Psoas muscle (tissue), 8 donors: ENCODE measurements around the gene TBC1D7. TPM values are rescaled to one million over a fixed set of nuclear protein-coding genes. Genes with fewer than 3 reads are reported as not detected.

Experiments
- ATAC-seq, 4 donors: fragments of 200-7000 bp; cut with Tn5 transposase; one replicate each; pipeline ENCODE4 v1.9.1; 2020; ENCODE audit warnings: moderate library complexity in 3 of 4, mild to moderate bottlenecking in 2 of 4
- DNase-seq, 2 donors: peaks; one replicate each; pipeline ENCODE4 v3.0.0-alpha.2; 2020
- H3K27ac ChIP-seq: fragments of 200-600 bp; one replicate; pipeline ENCODE4 v1.8.0; 2022
- H3K27me3 ChIP-seq, 3 donors: fragments of 200-600 bp in 1 of 3; one replicate each; pipeline versions ENCODE4 v1.6.1 to v1.8.0; 2013 to 2022; ENCODE audit warnings: low read length in 2 of 3, mild to moderate bottlenecking in 2 of 3, moderate library complexity in 1 of 3; ENCODE audit not compliant: insufficient read depth in 3 of 3
- H3K36me3 ChIP-seq, 2 donors: fragments of 200-600 bp in 1 of 2; one replicate each; pipeline versions ENCODE4 v1.6.1 to v1.8.0; 2013 to 2022; ENCODE audit warnings: low read depth in 1 of 2, mild to moderate bottlenecking in 1 of 2, moderate library complexity in 1 of 2; ENCODE audit not compliant: insufficient read depth in 1 of 2
- H3K4me1 ChIP-seq: fragments of 200-600 bp; one replicate; pipeline ENCODE4 v1.8.0; 2022
- H3K4me3 ChIP-seq: fragments of 200-600 bp; one replicate; pipeline ENCODE4 v1.8.0; 2022; ENCODE audit warnings: mild to moderate bottlenecking
- H3K9me3 ChIP-seq: fragments of 200-600 bp; one replicate; pipeline ENCODE4 v1.8.0; 2022
- CTCF ChIP-seq: fragments of 200-600 bp; IDR thresholded peaks from one replicate; pipeline ENCODE4 v1.8.0; 2022; ENCODE audit warnings: antibody characterized with exemption
- WGBS, 3 donors: extraction: QIAGEN DNeasy Blood & Tissue Kit; methylation state at CpG; one replicate each; pipeline versions ENCODE4 v1.1.6 to v1.1.7; 2013; 5-methylcytosine and 5-hydroxymethylcytosine counted together
- intact Hi-C, 2 donors: fragments of 100-400 bp; cut with DNase I; formaldehyde crosslinking; loops; one replicate each; pipeline versions ENCODE4 v1.11.0 to v1.14.2; 2022
- polyA plus RNA-seq, 3 donors: library from polyadenylated mRNA; stranded (reverse); fragments of 200-250 nt; gene quantifications; one replicate each; pipeline ENCODE4 v1.2.3, GENCODE V29; 2013
- total RNA-seq, 4 donors: library from RNA; stranded (reverse); fragmentation: NEBNext Ultra II Directional in 2 of 4; extraction: Animal tissue kit (Norgen Biotek cat#: 25700) in 2 of 4; gene quantifications; one replicate each; pipeline versions ENCODE4 v1.2.1 to v1.2.4, GENCODE V29; 2021 to 2023
- donor health status: healthy with polysubstance abuse.
- donor health status: DM: no; HTN: no; CAD: no; lungs with moderate emphysema.
- donor health status: Bipolar disorder and iron deficiency.
- donor health status: healthy.
- donor health status: DM: yes; HTN: yes; CAD: no.
- donor health status: DM: no; HTN: no; CAD: no.
- donor health status: DM: no; HTN: no; CAD: no.
- donor health status: DM: yes; HTN: yes; CAD: no.

The TBC1D7 gene
- total and polyA plus RNA-seq, 7 donors = 9.4 to 19.4 (median 12.0) TPM

- peak; percentile 48 to 79 (median 64) for ATAC-seq
- 58 to 63% (median 58%) methylated on average over 7 of the region's 7 CpGs for WGBS, 3 donors
These were observed 27.0 kb upstream of the TBC1D7 start for GRCh38 chr6:13355043-13355945.

GRCh38 chr6:13354331-13355042, 26.1 kb upstream of the TBC1D7 start:
- Histone ChIP-seq H3K4me1 (peaks cover 10% of the 10 kb centered on the region), H3K36me3 (no peaks in the 10 kb centered on the region), H3K4me3 (no peak overlapping the region), H3K27ac (peak overlapping the region; percentile 19), H3K9me3 (no peaks in the 10 kb centered on the region), H3K27me3 (no peaks in the 10 kb centered on the region)
- ATAC-seq (no peak), DNase-seq (no peak)
- no peak for TF ChIP-seq CTCF
- intact Hi-C loops = loop anchor here in 1 of 2 donors (10.0 kb wide), 1 partner anchor 50 kb away; no protein-coding TSS in a partner anchor
- 76 to 85% (median 83%) methylated on average over 13 of the region's 13 CpGs for WGBS, 3 donors

More at GRCh38 chr6:13355043-13355945, 27.0 kb upstream of the TBC1D7 start:
- DNase-seq = no peak
- TF ChIP-seq CTCF = no peak
- Histone ChIP-seq H3K27ac (peak overlapping the region; percentile 27), H3K36me3 (no peaks in the 10 kb centered on the region), H3K4me1 (peaks cover 10% of the 10 kb centered on the region), H3K27me3 (no peaks in the 10 kb centered on the region), H3K4me3 (no peak overlapping the region), H3K9me3 (no peaks in the 10 kb centered on the region)
- intact Hi-C loops = loop anchor here in 1 of 2 donors (10.0 kb wide), 1 partner anchor 50 kb away; no protein-coding TSS in a partner anchor

GRCh38 chr6:13352165-13352564, 23.8 kb upstream of the TBC1D7 start:
- intact Hi-C loops = loop anchor here in 1 of 2 donors (10.0 kb wide), 1 partner anchor 53 kb away; no protein-coding TSS in a partner anchor
- DNase-seq = no peak

GRCh38 chr6:13351271-13351670, 22.9 kb upstream of the TBC1D7 start:
- H3K27me3 ChIP-seq = no peaks in the 10 kb centered on the region
- intact Hi-C loops = loop anchor here in 1 of 2 donors (10.0 kb wide), 1 partner anchor 54 kb away; no protein-coding TSS in a partner anchor
- H3K27ac ChIP-seq = no peak overlapping the region
- ATAC-seq = peak in 1 of 4 donors; percentile 17
- TF ChIP-seq CTCF = no peak
- DNase-seq = no peak
- H3K9me3 ChIP-seq = no peaks in the 10 kb centered on the region
- WGBS, 3 donors = 54 to 60% (median 55%) methylated on average over 12 of the region's 12 CpGs
- no peaks in the 10 kb centered on the region for H3K36me3 ChIP-seq
- H3K4me1 ChIP-seq = peaks cover 10% of the 10 kb centered on the region
- H3K4me3 ChIP-seq = no peak overlapping the region

More at GRCh38 chr6:13352165-13352564, 23.8 kb upstream of the TBC1D7 start:
- no peak overlapping the region for H3K4me3 ChIP-seq
- peaks cover 10% of the 10 kb centered on the region for H3K4me1 ChIP-seq
- WGBS, 3 donors = 95 to 96% (median 96%) methylated on average over 9 of the region's 9 CpGs
- ATAC-seq = no peak
- no peak overlapping the region for H3K27ac ChIP-seq
- no peaks in the 10 kb centered on the region for H3K36me3 ChIP-seq
- H3K27me3 ChIP-seq = no peaks in the 10 kb centered on the region
- H3K9me3 ChIP-seq = no peaks in the 10 kb centered on the region
- TF ChIP-seq CTCF = no peak
